GM18868 (cell line): ENCODE results near the gene MAT1A.
A peak's percentile ranks its signal among the peaks of the same experiment; 100 is the strongest.

Experiments
- ATAC-seq: cut with Tn5 transposase; IDR thresholded peaks from one replicate; pipeline ENCODE4 v1.9.1; 2021; ENCODE audit warnings: mild to moderate bottlenecking, moderate library complexity; ENCODE audit not compliant: unreplicated experiment

MAT1A gene

DNA sequence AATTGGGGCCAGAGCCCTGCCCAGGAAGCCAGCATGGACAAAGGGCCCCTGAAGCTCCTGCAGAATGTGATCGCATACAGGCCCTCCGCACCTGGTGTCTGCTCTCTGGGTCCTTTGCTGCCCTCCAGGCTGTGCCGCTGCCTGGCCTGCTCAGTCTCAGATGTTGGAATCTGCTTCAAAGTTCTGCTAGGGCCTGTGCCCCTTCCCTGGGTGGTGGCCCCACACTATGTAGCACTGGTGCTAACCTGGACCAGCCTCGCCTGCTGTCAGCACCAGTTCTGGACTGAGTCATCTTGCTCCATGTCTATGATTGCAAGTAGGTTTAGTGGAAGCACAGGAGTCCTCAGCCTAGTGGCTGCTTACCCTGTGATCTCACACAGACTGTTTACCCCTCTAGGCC is 6.3 kb downstream of the MAT1A start:
- ATAC-seq = no peak

DNA sequence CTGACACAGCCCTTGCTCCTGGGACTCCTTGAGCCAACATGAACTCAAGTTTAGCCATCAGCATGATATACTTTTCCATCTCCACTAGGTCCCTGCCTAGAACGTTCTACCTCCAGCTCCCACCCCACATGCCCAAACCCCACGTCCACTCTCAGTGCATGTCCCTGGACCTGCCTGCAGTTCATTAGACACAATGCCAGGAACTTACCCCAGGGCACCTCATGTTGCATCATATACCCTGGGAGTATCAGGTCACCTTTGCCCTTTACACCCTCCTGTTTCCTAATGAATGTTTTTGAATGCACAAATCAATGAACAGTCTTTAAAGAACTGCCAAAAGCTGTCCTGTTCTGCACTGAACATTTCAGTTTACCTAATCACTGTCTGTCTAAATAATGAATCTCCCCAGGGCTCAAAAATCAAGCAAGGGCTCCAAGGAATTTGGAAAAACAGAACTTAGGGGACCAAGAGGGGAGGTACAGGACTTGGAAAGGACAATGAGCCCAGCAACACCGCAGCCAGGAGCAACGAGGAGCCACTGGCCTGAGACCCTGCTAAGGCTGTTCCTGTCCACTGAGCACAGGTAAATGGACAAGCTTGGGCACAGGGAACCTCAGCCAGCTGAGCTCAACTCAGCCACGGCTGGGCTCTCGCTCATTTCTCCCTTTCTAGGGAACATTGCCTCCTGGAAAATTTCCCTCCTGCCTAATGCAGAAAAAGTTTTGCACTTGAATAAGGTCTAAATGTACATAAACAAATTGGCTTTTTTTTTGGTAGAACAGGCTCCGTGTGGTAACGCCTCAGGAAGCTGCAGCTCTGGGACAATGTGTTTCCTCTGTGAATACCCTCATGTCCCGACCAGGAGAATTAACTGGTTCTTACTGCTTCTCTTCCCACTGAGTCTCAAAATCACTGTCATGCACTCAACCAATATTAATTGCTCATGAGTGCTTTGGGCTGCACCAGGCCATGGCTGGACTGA is 7.4 kb downstream of the MAT1A start:
- ATAC-seq = no peak

- ATAC-seq = peak; percentile 72
Observed at GRCh38 chr10:80281292-80281691, 8.2 kb downstream of the MAT1A start.

DNA sequence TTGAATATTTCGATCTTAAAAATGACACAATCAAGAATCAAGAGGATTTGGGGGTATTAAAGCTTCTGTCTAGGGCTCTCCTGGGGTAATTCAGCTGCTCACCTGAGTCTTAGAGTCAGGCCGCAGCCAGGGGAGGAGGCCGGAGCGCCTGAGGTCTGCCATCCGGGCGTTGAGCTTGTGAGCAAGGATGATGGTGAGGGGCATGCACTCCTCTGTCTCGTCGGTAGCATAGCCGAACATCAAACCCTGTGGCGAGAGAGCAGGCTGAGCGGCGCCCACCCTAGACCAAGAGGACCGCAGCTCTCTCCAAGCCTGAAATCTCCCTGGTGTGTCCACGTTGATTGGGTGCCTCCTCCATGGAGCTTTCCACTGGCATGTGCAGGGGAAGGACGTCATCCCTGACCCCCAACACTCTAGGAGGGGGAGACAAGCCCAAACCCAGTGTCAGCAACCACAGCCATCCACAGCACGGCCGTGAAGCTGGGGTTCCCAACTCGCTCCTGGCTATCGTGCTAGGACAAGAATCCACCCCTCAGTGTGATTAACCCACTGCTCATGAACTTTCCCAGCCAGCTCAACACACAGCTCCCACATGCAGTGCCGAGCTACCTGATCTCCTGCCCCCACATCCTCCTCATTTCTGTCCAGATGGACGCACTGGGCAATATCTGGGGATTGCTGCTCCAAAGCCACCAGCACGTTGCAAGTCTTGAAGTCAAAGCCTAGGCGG is 9.2 kb downstream of the MAT1A start:
- ATAC-seq = no peak

DNA sequence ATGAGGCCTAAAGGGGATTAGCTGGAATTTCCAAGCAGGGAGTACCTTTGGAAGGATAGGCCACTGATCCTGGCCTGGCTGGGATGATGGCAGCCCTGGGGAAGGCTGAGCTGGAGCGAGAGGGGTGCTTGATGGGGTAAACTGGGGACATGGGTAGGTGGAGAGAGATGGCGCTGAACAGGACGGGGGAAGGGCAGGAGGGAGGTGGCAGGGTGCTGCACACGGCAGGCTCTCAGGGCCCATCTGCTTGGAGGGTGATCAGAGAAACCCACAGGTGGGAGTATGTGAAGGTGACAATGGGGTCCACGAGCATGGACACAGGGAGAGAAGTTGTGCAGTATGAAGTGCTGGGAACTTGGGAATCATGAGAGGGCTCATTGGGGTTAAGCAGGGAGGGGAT is 10.3 kb downstream of the MAT1A start:
- no peak for ATAC-seq

GRCh38 chr10:80278480-80278879 is 11.0 kb downstream of the MAT1A start:
- ATAC-seq = no peak

- no peak for ATAC-seq
Observed at GRCh38 chr10:80277567-80278250, 11.7 kb downstream of the MAT1A start.

GRCh38 chr10:80277016-80277415 is 12.4 kb downstream of the MAT1A start:
- no peak for ATAC-seq

DNA sequence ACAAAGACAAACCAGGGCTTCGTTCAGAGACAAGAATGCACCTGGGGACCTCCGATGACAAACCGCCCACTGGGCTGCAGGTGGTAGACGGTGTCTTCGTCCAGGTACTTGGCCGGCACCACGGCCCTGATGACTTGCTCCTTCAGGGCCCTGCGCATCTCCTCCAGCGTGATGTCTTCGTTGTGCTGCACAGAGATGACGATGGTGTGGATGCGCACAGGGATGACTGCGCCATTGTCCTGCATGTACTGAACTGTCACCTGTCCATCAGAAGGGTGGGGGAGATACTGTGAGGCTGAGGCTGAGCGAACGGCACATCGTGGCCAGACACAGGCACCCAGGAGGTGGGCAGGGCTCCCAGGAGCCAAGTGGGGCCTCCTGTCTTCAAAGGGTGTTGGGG is 13.1 kb downstream of the MAT1A start:
- no peak for ATAC-seq

DNA sequence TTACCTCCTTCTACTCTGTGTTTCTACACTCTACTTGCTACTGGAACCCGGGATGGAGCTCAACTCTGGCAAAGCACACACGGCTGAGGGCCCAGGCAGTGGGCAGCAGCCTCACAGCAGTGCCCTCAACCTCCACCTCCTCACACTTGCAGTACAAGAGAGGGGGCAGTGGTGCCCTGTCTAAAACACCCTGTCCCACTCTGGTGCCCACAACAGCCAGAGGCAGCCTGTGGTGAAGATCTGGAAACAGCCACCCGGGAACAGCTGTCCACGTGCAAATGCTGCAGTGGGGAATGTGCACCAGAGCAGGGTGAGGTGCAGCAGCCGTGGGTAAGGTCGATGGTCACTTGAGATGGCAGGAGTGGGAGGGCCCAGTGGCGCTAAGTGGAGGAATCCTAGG is 13.7 kb downstream of the MAT1A start:
- ATAC-seq = no peak

DNA sequence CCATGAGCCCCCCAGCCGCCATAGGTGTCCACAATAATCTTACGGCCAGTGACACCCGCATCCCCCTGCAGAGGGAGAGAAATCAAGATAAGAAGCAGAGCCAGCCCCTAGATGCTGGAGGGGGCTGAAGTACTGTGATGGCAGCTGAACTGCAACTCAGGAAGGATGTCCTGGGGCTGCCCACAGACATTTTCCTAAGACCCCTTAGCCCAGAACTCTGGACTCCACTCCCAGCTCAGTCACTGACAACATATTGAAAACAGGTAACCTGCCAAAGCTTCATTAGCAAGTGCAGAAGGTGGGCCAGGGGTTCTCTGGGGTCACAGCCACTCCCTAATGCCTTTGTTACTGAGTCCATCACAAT is 14.3 kb downstream of the MAT1A start:
- no peak for ATAC-seq

- ATAC-seq = no peak
Observed at GRCh38 chr10:80274396-80275134, 14.9 kb downstream of the MAT1A start.

DNA sequence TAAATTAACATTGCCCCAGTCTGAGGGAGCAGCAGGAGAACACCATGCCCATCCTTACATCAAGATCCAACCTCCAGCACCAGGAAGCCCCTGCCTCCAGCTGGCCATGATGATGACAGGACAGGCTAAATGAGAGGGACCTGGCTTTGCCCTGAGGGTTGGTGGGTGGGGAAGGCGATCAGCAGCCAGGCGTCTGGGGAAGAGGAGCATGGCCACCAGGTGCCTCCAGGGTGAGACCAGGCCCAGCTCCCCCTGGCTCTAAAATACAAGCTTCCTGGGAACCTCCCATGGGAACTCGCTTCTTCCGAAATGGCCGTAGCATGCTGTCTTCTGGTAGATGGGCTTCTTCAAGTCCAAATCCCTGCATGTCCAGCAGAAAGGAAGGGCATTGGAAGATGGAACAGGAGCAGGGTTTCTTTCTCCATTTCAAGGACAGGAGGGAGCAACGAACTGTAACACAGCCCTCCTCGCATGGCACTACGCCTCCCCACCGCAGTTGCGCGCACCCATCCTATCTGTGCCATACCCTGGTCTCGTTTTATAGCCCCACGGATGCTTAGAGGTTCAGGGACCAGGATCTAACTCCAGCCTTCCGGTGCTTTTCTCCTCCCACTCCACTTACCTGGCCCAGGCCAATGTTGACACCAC is 15.8 kb downstream of the MAT1A start:
- no peak for ATAC-seq

- no peak for ATAC-seq
Observed at GRCh38 chr10:80272793-80273522, 16.5 kb downstream of the MAT1A start.

- no peak for ATAC-seq
Observed at GRCh38 chr10:80271416-80271815, 18.0 kb downstream of the MAT1A start.

GRCh38 chr10:80270887-80271286 is 18.6 kb downstream of the MAT1A start:
- ATAC-seq = no peak

DNA sequence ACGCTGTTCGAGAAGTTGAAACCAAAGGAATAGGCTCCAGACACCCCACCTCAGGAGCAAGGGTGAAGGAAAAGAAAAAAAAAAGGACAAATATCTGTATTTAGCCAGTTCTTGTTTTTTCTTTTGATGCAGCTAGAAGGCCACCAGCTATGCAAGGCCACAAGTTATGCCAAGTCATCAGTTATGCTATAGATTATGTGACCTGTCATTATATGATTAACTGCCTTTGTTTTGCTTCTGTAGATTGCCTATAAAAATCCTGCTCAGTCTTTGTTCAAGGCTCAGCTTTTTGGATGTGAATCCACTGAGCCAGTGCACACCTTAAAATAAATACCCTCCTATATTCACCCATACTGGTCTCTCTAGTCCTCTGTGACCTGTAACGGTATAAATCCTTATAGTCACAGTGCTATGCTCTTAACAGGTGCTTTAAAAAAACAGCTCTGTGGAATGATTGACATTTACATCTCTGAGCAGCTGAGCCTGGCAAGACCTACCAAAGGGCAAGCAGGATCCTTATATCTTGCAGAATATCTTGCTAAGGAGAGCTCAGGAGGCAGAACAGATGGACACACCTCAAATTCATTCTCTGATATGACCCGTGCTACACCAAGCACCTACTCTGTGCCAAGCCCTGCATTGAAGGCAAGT is 20.4 kb downstream of the MAT1A start:
- ATAC-seq = no peak

GRCh38 chr10:80268266-80268665 is 21.2 kb downstream of the MAT1A start:
- ATAC-seq = no peak

DNA sequence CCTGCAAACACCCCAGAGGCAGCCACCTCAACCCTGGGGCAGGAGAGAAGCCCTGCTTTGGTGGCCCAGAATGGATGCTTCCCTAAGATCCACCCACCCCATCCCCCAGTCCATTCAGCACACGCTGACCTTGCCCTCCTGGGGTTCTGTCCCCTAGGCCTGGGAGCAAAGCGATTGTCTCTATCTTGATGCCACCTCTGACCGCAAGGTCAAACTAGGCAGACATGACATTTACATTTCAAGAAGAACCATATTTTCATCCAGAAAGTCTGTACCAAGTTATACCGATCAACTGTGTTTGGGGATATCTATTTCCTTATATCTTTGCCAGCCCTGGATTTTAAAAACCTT is 23.0 kb downstream of the MAT1A start:
- ATAC-seq = no peak
